Loucy (cell line): ENCODE measurements around the gene ITPKB.

Source experiments
- H2AFZ ChIP-seq: fragments of 200-600 bp; sonication (generic); 2 replicates; pipeline ENCODE4 v1.6.0; 2016; ENCODE audit warnings: antibody characterized with exemption, mild to moderate bottlenecking, low read length, moderate library complexity
- H3F3A ChIP-seq: fragments of 200-600 bp; 2 replicates; pipeline ENCODE4 v1.6.0; 2016; ENCODE audit warnings: antibody characterized with exemption, low read depth, mild to moderate bottlenecking
- H3K27me3 ChIP-seq: fragments of 200-600 bp; sonication (generic); 2 replicates; pipeline ENCODE4 v1.6.1; 2014; ENCODE audit warnings: low read length, mild to moderate bottlenecking; ENCODE audit not compliant: insufficient read depth, poor library complexity, severe bottlenecking
- H3K36me3 ChIP-seq: fragments of 200-600 bp; sonication (generic); 2 replicates; pipeline ENCODE4 v1.6.1; 2016; ENCODE audit warnings: low read length; ENCODE audit not compliant: insufficient read depth
- H3K4me1 ChIP-seq: fragments of 200-600 bp; sonication (generic); 2 replicates; pipeline ENCODE4 v1.5.1; 2014; ENCODE audit warnings: low read length, mild to moderate bottlenecking; ENCODE audit not compliant: insufficient read depth, poor library complexity, severe bottlenecking
- H3K4me2 ChIP-seq: fragments of 200-600 bp; sonication (generic); 2 replicates; pipeline ENCODE4 v1.6.0; 2014; ENCODE audit warnings: antibody characterized with exemption, low read length, low read depth, mild to moderate bottlenecking; ENCODE audit not compliant: poor library complexity, severe bottlenecking
- H3K4me3 ChIP-seq: fragments of 200-600 bp; sonication (generic); 2 replicates; pipeline ENCODE4 v1.5.1; 2014; ENCODE audit warnings: low read length, mild to moderate bottlenecking, mixed read lengths; ENCODE audit not compliant: poor library complexity, severe bottlenecking
- H3K79me2 ChIP-seq: fragments of 200-600 bp; sonication (generic); 2 replicates; pipeline ENCODE4 v1.6.1; 2014; ENCODE audit warnings: low read length; ENCODE audit not compliant: insufficient read depth
- H3K9ac ChIP-seq: fragments of 200-600 bp; sonication (generic); 2 replicates; pipeline ENCODE4 v1.6.0; 2014; ENCODE audit warnings: mild to moderate bottlenecking, low read depth, low read length, moderate library complexity; ENCODE audit not compliant: poor library complexity, severe bottlenecking
- H3K9me2 ChIP-seq: fragments of 200-600 bp; sonication (generic); replicated peaks from 2 replicates; pipeline ENCODE4 v1.6.1; 2016; ENCODE audit warnings: low read depth, low read length, mixed read lengths
- H3K9me3 ChIP-seq: fragments of 200-600 bp; sonication (generic); 2 replicates; pipeline ENCODE4 v1.6.1; 2014; ENCODE audit warnings: mild to moderate bottlenecking, antibody characterized with exemption, low read length, low read depth; ENCODE audit not compliant: insufficient read depth
- H4K20me1 ChIP-seq: fragments of 200-600 bp; sonication (generic); 2 replicates; pipeline ENCODE4 v1.6.0; 2014; ENCODE audit warnings: antibody characterized with exemption, low read length, mild to moderate bottlenecking; ENCODE audit not compliant: insufficient read depth, poor library complexity, severe bottlenecking
- EZH2phosphoT487 ChIP-seq: fragments of 200-600 bp; IDR thresholded peaks from 2 replicates; pipeline ENCODE4 v1.6.1; 2018; ENCODE audit warnings: antibody characterized with exemption, mild to moderate bottlenecking, moderate library complexity, borderline replicate concordance
- TF ChIP-seq, protein P1 (sequence below): fragments of 200-600 bp; sonication (generic); conservative IDR thresholded peaks from 2 replicates; pipeline ENCODE4 v1.5.1; 2014; ENCODE audit warnings: mild to moderate bottlenecking, antibody characterized with exemption, low read length

The ITPKB gene

DNA sequence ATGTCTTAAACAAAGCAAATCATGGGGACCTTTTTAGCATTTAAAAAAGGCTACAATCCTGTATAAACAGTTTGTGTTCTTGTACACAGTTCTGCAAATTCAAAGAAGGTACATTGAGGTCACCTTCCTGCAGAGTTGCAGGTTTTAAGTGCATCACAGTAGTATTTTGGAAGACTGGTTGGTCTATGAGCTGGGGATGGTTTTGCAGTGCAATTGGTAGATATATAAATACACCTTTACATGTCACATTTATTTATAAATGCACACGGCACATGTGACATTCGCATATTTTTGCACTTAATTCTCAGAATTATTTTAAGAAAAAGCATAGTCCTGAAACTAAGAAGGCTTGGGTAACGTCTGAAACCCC is 599 bp upstream of the ITPKB start:
- Histone ChIP-seq H3K4me2 (peak overlapping the region; percentile 96), H3K4me3 (peak overlapping the region; percentile 96), H3K27me3 (no peaks in the 10 kb centered on the region), H3F3A (0 out of 2 replicates have a peak, but pooled peaks cover 4% of the 10 kb centered on the region), H3K79me2 (peaks cover 44% of the 10 kb centered on the region), H2AFZ (peak overlapping the region; percentile 56), H3K4me1 (peaks cover 40% of the 10 kb centered on the region), H4K20me1 (peaks cover 25% of the 10 kb centered on the region), H3K9me3 (no peaks in the 10 kb centered on the region), H3K9ac (peak overlapping the region; percentile 99), H3K36me3 (peaks cover 6% of the 10 kb centered on the region; the same call in 1 of the 2 replicates), H3K9me2 (no peaks in the 10 kb centered on the region)
- TF ChIP-seq, protein P1, sequence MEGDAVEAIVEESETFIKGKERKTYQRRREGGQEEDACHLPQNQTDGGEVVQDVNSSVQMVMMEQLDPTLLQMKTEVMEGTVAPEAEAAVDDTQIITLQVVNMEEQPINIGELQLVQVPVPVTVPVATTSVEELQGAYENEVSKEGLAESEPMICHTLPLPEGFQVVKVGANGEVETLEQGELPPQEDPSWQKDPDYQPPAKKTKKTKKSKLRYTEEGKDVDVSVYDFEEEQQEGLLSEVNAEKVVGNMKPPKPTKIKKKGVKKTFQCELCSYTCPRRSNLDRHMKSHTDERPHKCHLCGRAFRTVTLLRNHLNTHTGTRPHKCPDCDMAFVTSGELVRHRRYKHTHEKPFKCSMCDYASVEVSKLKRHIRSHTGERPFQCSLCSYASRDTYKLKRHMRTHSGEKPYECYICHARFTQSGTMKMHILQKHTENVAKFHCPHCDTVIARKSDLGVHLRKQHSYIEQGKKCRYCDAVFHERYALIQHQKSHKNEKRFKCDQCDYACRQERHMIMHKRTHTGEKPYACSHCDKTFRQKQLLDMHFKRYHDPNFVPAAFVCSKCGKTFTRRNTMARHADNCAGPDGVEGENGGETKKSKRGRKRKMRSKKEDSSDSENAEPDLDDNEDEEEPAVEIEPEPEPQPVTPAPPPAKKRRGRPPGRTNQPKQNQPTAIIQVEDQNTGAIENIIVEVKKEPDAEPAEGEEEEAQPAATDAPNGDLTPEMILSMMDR, result no peak
- TF ChIP-seq EZH2phosphoT487, result no peak

- H3K79me2 ChIP-seq, result peaks cover 55% of the 10 kb centered on the region
- peak overlapping the region; percentile 99 for H3K9ac ChIP-seq
- no peaks in the 10 kb centered on the region for H3K27me3 ChIP-seq
- peaks cover 6% of the 10 kb centered on the region; the same call in 1 of the 2 replicates for H3K36me3 ChIP-seq
- no peak for TF ChIP-seq EZH2phosphoT487
- TF ChIP-seq, protein P1, result no peak
- H3F3A ChIP-seq, result 0 out of 2 replicates have a peak, but pooled peaks cover 4% of the 10 kb centered on the region
- H3K4me3 ChIP-seq, result peak overlapping the region; percentile 96
- H3K4me2 ChIP-seq, result peak overlapping the region; percentile 96
- H3K9me3 ChIP-seq, result no peaks in the 10 kb centered on the region
- H3K9me2 ChIP-seq, result no peaks in the 10 kb centered on the region
- peaks cover 47% of the 10 kb centered on the region for H3K4me1 ChIP-seq
- peaks cover 36% of the 10 kb centered on the region for H4K20me1 ChIP-seq
- peak overlapping the region; percentile 13; the same call in 1 of the 2 replicates for H2AFZ ChIP-seq
Measured at GRCh38 chr1:226738421-226738994, 574 bp downstream of the ITPKB start.

DNA sequence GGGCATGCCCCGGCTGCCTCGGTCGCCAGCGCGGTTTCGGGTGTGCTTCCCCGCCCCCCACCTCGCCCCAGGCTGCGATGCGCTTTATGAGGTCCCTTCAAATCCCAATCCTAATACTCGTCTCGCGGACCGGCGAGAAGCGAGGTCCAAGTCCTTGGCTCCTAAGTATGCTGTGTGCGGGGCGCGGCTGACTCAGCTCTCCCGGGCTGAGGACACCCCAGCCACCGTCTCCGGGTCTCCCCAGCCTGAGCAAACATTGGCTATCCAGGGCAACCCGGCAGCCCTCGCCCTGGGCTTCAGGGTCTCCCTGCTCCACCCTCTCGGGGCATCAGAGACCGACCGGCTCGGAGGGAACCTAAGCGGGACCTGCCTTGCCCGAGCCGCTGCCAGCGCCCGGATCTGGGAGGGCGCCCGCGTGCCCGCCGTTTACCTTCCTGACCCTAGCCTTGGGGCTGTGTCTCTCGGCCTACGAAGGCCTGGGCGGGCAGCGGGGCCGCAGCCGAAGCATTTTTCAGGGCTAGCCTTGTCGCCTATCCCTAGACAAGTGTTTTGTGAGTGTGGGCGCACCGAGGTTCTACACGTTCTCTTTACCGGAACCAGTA is 1.2 kb downstream of the ITPKB start:
- Histone ChIP-seq H2AFZ (0 out of 2 replicates have a peak overlapping the region, but pooled peaks have one; percentile 13), H3K36me3 (peaks cover 6% of the 10 kb centered on the region; the same call in 1 of the 2 replicates), H3K9me3 (no peaks in the 10 kb centered on the region), H3K79me2 (peaks cover 61% of the 10 kb centered on the region), H3K4me1 (peaks cover 53% of the 10 kb centered on the region), H3K9me2 (no peaks in the 10 kb centered on the region), H3K4me3 (peak overlapping the region; percentile 96), H4K20me1 (peaks cover 42% of the 10 kb centered on the region), H3K4me2 (peak overlapping the region; percentile 96), H3F3A (0 out of 2 replicates have a peak, but pooled peaks cover 4% of the 10 kb centered on the region), H3K27me3 (no peaks in the 10 kb centered on the region), H3K9ac (peak overlapping the region; percentile 99)
- TF ChIP-seq EZH2phosphoT487, result no peak
- TF ChIP-seq, protein P1, result no peak
